Osteocyte (in vitro differentiated cells): ENCODE measurements around the gene SEMA3A. TPM values are rescaled to one million over a fixed set of nuclear protein-coding genes. Genes with fewer than 3 reads are reported as not detected.

Experiments
- DNase-seq: peaks from one replicate; pipeline ENCODE4 v3.0.0; 2021; ENCODE audit warnings: mixed read lengths; ENCODE audit not compliant: unreplicated experiment; ENCODE audit errors: extremely low spot score
- H3K27ac Mint-ChIP-seq: one replicate; pipeline ENCODE4 v1.8.0; 2021; ENCODE audit warnings: mild to moderate bottlenecking, mixed read lengths; ENCODE audit not compliant: unreplicated experiment
- H3K27me3 Mint-ChIP-seq: one replicate; pipeline ENCODE4 v1.8.0; 2021; ENCODE audit warnings: mixed read lengths; ENCODE audit not compliant: unreplicated experiment
- H3K36me3 Mint-ChIP-seq: one replicate; pipeline ENCODE4 v1.8.0; 2021; ENCODE audit warnings: mixed read lengths; ENCODE audit not compliant: unreplicated experiment
- H3K4me1 Mint-ChIP-seq: one replicate; pipeline ENCODE4 v1.8.0; 2021; ENCODE audit warnings: mixed read lengths; ENCODE audit not compliant: unreplicated experiment
- H3K4me3 Mint-ChIP-seq: one replicate; pipeline ENCODE4 v1.8.0; 2021; ENCODE audit warnings: mild to moderate bottlenecking, moderate library complexity, mixed read lengths; ENCODE audit not compliant: unreplicated experiment
- H3K9me3 Mint-ChIP-seq: one replicate; pipeline ENCODE4 v1.8.0; 2021; ENCODE audit warnings: mixed read lengths; ENCODE audit not compliant: unreplicated experiment
- CTCF ChIP-seq: fragments of 200-600 bp; sonication (generic); IDR thresholded peaks from 2 replicates; pipeline ENCODE4 v1.5.0; 2021; ENCODE audit warnings: antibody characterized with exemption, mild to moderate bottlenecking, moderate library complexity
- total RNA-seq: library from RNA; stranded (reverse); gene quantifications from 2 replicates; pipeline ENCODE4 v1.2.1, GENCODE V29; 2021

The SEMA3A gene
- total RNA-seq, 1 donor from 2014 or later: 2.4 TPM

GRCh38 chr7:84176716-84177115 lies 17.9 kb downstream of the SEMA3A start:
- no peak for DNase-seq
- Mint-ChIP-seq H3K4me1 (peaks cover 5% of the 10 kb centered on the region), H3K4me3 (no peak overlapping the region), H3K27ac (no peak overlapping the region), H3K36me3 (no peaks in the 10 kb centered on the region), H3K27me3 (no peaks in the 10 kb centered on the region), H3K9me3 (no peaks in the 10 kb centered on the region)
- TF ChIP-seq CTCF: no peak

- no peaks in the 10 kb centered on the region for H3K36me3 Mint-ChIP-seq
- H3K27me3 Mint-ChIP-seq: no peaks in the 10 kb centered on the region
- no peak overlapping the region for H3K4me3 Mint-ChIP-seq
- no peak overlapping the region for H3K27ac Mint-ChIP-seq
- H3K9me3 Mint-ChIP-seq: no peaks in the 10 kb centered on the region
- peaks cover 5% of the 10 kb centered on the region for H3K4me1 Mint-ChIP-seq
- DNase-seq: no peak
- no peak for TF ChIP-seq CTCF
Measured at GRCh38 chr7:84175461-84175860, 19.1 kb downstream of the SEMA3A start.

GRCh38 chr7:84170646-84171045 lies 23.9 kb downstream of the SEMA3A start:
- DNase-seq: no peak
- H3K36me3 Mint-ChIP-seq: no peaks in the 10 kb centered on the region
- H3K27me3 Mint-ChIP-seq: no peaks in the 10 kb centered on the region
- no peaks in the 10 kb centered on the region for H3K9me3 Mint-ChIP-seq
- no peak for TF ChIP-seq CTCF
- H3K4me1 Mint-ChIP-seq: no peaks in the 10 kb centered on the region
- H3K4me3 Mint-ChIP-seq: no peak overlapping the region
- H3K27ac Mint-ChIP-seq: no peak overlapping the region

- no peak for TF ChIP-seq CTCF
- no peak overlapping the region for H3K4me3 Mint-ChIP-seq
- DNase-seq: no peak
- no peaks in the 10 kb centered on the region for H3K36me3 Mint-ChIP-seq
- H3K27me3 Mint-ChIP-seq: no peaks in the 10 kb centered on the region
- H3K9me3 Mint-ChIP-seq: no peaks in the 10 kb centered on the region
- peaks cover 10% of the 10 kb centered on the region for H3K4me1 Mint-ChIP-seq
- H3K27ac Mint-ChIP-seq: no peak overlapping the region
Measured at GRCh38 chr7:84162584-84162983, 32.0 kb downstream of the SEMA3A start.

- no peak for TF ChIP-seq CTCF
- H3K27me3 Mint-ChIP-seq: no peaks in the 10 kb centered on the region
- H3K4me3 Mint-ChIP-seq: no peak overlapping the region
- H3K36me3 Mint-ChIP-seq: no peaks in the 10 kb centered on the region
- peaks cover 10% of the 10 kb centered on the region for H3K4me1 Mint-ChIP-seq
- no peaks in the 10 kb centered on the region for H3K9me3 Mint-ChIP-seq
- no peak for DNase-seq
- no peak overlapping the region for H3K27ac Mint-ChIP-seq
Measured at GRCh38 chr7:84162125-84162524, 32.5 kb downstream of the SEMA3A start.
